Heart right ventricle (tissue), 16 donors: ENCODE measurements around the gene THSD7A. TPM values are rescaled to one million over a fixed set of nuclear protein-coding genes. Genes with fewer than 3 reads are reported as not detected.

Experiments used
- ATAC-seq, 8 donors: fragments of 200-7000 bp; cut with Tn5 transposase; one replicate each; pipeline ENCODE4 v1.9.1; 2020; ENCODE audit warnings: mild to moderate bottlenecking in 8 of 8, moderate library complexity in 8 of 8, moderate number of reproducible peaks in 1 of 8
- DNase-seq, 2 donors: peaks; one replicate each; pipeline ENCODE4 v3.0.0-alpha.2; 2020
- H3K27ac ChIP-seq, 10 donors: fragments of 200-600 bp; sonication (generic) in 2 of 10; one replicate each; pipeline versions ENCODE4 v1.5.0 to v1.8.0; 2020 to 2022; ENCODE audit warnings: mild to moderate bottlenecking in 3 of 10
- H3K27me3 ChIP-seq, 7 donors: fragments of 200-600 bp; one replicate each; pipeline ENCODE4 v1.8.0; 2021 to 2022; ENCODE audit warnings: mild to moderate bottlenecking in 2 of 7
- H3K36me3 ChIP-seq, 9 donors: fragments of 200-600 bp; sonication (generic) in 1 of 9; one replicate each; pipeline versions ENCODE4 v1.5.0 to v1.8.0; 2020 to 2022; ENCODE audit warnings: mild to moderate bottlenecking in 2 of 9
- H3K4me1 ChIP-seq, 9 donors: fragments of 200-600 bp; sonication (generic) in 1 of 9; one replicate each; pipeline versions ENCODE4 v1.5.0 to v1.8.0; 2020 to 2022; ENCODE audit warnings: mild to moderate bottlenecking in 4 of 9
- H3K4me3 ChIP-seq, 10 donors: fragments of 200-600 bp; sonication (generic) in 2 of 10; one replicate each; pipeline versions ENCODE4 v1.5.0 to v1.8.0; 2020 to 2022; ENCODE audit warnings: mild to moderate bottlenecking in 7 of 10, moderate library complexity in 2 of 10
- H3K9me3 ChIP-seq, 11 donors: fragments of 200-600 bp in 10 of 11; sonication (generic) in 2 of 11; one replicate each; pipeline versions ENCODE4 v1.5.0 to v1.8.0; 2013 to 2022; ENCODE audit warnings: mild to moderate bottlenecking in 2 of 11, control low read depth in 1 of 11, moderate library complexity in 1 of 11
- WGBS, 2 donors: extraction: QIAGEN DNeasy Blood & Tissue Kit; methylation state at CpG; one replicate each; pipeline ENCODE4 v1.1.7; 2013; ENCODE audit warnings: inconsistent platforms in 1 of 2; 5-methylcytosine and 5-hydroxymethylcytosine counted together
- intact Hi-C, 10 donors: fragments of 100-400 bp; cut with DNase I; formaldehyde crosslinking; loops; one replicate each; pipeline versions ENCODE4 v1.11.1 to v1.14.2; 2022
- polyA plus RNA-seq, 2 donors: library from polyadenylated mRNA; stranded (reverse); fragments of 200-250 nt; gene quantifications; one replicate each; pipeline ENCODE4 v1.2.3, GENCODE V29; 2013
- total RNA-seq, 10 donors: library from RNA; stranded (reverse); fragmentation: NEBNext Ultra II Directional in 3 of 10; extraction: Animal tissue kit (Norgen Biotek cat#: 25700) in 3 of 10; gene quantifications; one replicate each; pipeline versions ENCODE4 v1.2.1 to v1.2.4, GENCODE V29; 2021 to 2023
- TF ChIP-seq, protein P1 (sequence below), 9 donors: fragments of 200-600 bp; sonication (generic) in 2 of 9; IDR thresholded peaks; one replicate each; pipeline versions ENCODE4 v1.5.0 to v1.8.0; 2021 to 2022; ENCODE audit warnings: antibody characterized with exemption in 9 of 9, mild to moderate bottlenecking in 5 of 9, moderate library complexity in 1 of 9
- donor health status: Arrhythmogenic right ventricular cardiomyopathy.
- donor health status: ischemic (EF 13 %, LVEDD 7.1; RV severe dilation, severe dysfunction).
- donor health status: healthy with polysubstance abuse.
- donor health status: DM: no; HTN: yes; CAD: no.
- donor health status: DM: no; HTN: no; CAD: no.
- donor health status: ischemic (EF 25% LVEDD 6.9; RV normal size, moderate dysfunction).
- donor health status: ischemic (EF 25% LVEDD 5.7; RV mildly dilated, moderate dysfunction).
- donor health status: healthy.
- donor health status: DM: yes; HTN: yes; CAD: no.
- donor health status: Ischemic cardiomyopathy.
- donor health status: ischemic (EF 35%, LVEDD 5.7; RV mildly dilated, moderate dysfunction).
- donor health status: nonischemic (EF 11% LVEDD 7.7; RV severe dilation, severe dysfunction).
- donor health status: DM: yes; HTN: yes; CAD: no.
- donor health status: PGD.
- donor health status: ischemic (EF 29% LVEDD 5.4; RV normal size, mild dysfunction).
- donor health status: nonischemic (EF 23%, LVEDD 6.1; RV moderate dilation, normal function).

Gene THSD7A
- total and polyA plus RNA-seq, 12 donors: 0.22 to 3.4 (median 1.2) TPM

DNA sequence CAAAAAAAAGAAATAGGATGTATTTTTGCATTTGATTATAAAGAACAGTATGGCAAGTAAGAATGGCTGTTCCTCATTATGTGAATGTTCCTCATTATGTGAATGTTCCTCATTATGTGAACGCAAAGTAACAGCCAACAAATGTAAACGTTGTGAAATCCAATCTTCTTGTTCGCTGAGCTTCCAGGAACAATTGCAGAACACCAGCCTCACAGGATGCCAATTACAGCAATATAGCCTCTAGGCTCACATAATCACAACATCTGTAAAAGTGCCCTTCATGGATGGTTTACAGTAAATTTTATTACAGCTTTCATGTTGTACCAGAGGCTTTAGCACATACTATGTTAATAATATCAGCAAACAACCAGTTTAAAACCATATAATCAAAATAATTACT lies 71.6 kb downstream of the THSD7A start:
- intact Hi-C loops: no loop called here
- H3K9me3 ChIP-seq: no peaks in the 10 kb centered on the region
- H3K4me3 ChIP-seq: no peak overlapping the region
- WGBS, 2 donors: 68 to 82% methylated on average over 3 of the region's 3 CpGs
- DNase-seq (no peak), ATAC-seq (no peak)
- H3K4me1 ChIP-seq: no peaks in the 10 kb centered on the region
- H3K27me3 ChIP-seq: no peaks in the 10 kb centered on the region
- TF ChIP-seq, protein P1, sequence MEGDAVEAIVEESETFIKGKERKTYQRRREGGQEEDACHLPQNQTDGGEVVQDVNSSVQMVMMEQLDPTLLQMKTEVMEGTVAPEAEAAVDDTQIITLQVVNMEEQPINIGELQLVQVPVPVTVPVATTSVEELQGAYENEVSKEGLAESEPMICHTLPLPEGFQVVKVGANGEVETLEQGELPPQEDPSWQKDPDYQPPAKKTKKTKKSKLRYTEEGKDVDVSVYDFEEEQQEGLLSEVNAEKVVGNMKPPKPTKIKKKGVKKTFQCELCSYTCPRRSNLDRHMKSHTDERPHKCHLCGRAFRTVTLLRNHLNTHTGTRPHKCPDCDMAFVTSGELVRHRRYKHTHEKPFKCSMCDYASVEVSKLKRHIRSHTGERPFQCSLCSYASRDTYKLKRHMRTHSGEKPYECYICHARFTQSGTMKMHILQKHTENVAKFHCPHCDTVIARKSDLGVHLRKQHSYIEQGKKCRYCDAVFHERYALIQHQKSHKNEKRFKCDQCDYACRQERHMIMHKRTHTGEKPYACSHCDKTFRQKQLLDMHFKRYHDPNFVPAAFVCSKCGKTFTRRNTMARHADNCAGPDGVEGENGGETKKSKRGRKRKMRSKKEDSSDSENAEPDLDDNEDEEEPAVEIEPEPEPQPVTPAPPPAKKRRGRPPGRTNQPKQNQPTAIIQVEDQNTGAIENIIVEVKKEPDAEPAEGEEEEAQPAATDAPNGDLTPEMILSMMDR (IDR thresholded peaks at IDR 0.05): no peak
- no peaks in the 10 kb centered on the region for H3K36me3 ChIP-seq
- H3K27ac ChIP-seq: no peak overlapping the region

DNA sequence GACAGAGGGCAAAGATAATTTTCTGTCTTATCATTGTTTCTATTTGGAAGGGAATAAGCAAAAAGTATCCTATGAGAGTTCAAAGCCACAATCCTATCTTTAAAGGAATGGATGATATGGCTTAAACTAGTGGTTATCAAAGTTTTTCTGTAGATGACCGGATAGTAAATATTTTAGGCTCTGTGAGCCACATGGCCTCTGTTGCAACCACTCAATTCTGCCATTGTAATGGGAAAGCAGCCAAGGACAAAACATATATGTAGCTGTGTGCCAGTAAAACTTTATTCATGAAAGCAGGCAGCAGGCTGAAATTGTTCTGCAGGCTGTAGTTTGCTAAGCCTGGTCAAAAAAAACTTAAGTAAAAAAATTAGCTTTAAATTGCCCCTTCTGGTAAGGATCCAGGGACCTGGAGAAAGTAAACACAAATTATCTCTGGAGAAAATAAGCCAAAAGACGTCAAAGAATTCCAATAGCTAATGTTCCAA lies 73.3 kb downstream of the THSD7A start:
- Histone ChIP-seq H3K36me3 (no peaks in the 10 kb centered on the region), H3K4me1 (no peaks in the 10 kb centered on the region), H3K27ac (no peak overlapping the region), H3K9me3 (no peaks in the 10 kb centered on the region), H3K27me3 (no peaks in the 10 kb centered on the region), H3K4me3 (no peak overlapping the region)
- intact Hi-C loops: no loop called here
- 57 to 65% methylated on average over 2 of the region's 2 CpGs for WGBS, 2 donors
- no peak for ATAC-seq
- TF ChIP-seq, protein P1 (IDR thresholded peaks at IDR 0.05): no peak
- no peak for DNase-seq

DNA sequence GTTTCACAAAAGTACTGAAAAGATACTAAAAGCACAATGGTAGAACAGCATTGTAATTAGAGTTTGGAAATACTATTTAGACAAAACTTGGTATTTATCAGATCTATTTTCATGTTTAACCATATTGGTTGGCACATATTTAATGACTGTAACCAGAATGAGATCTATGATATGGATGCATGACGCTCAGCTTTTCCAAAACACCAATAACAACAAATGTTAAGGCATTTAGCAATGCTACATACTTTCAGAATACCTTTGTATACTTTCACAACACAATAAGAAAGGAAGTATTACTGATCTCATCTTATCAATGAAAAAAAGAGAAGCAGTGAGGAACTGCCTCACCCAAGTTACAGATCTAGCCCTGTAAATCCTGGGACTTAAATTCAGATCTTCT lies 74.8 kb downstream of the THSD7A start:
- Histone ChIP-seq H3K9me3 (no peaks in the 10 kb centered on the region), H3K36me3 (no peaks in the 10 kb centered on the region), H3K27ac (no peak overlapping the region), H3K27me3 (no peaks in the 10 kb centered on the region), H3K4me1 (no peaks in the 10 kb centered on the region), H3K4me3 (no peak overlapping the region)
- 89 to 95% methylated on average over 1 of the region's 1 CpG for WGBS, 2 donors
- TF ChIP-seq, protein P1 (IDR thresholded peaks at IDR 0.05): no peak
- intact Hi-C loops: no loop called here
- DNase-seq (no peak), ATAC-seq (no peak)

DNA sequence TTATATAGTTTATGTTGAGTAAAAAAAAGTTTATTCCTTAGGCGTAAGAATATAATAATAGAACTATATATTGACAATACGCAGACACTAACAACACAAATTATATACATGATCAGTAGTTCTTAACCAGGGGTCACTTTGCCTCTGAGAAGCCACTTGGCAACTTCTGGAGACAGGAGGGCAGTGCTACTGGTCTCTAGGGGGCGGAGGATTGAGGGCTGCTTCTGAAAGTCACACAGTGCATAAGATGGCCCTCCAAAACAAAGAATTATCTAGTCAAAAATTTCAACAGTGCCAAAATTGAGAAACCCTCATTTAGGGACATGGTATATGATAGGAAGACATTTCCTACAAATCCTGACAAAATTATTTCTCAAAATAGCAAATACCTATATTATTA lies 77.1 kb downstream of the THSD7A start:
- no peak for ATAC-seq
- 96% methylated on average over 3 of the region's 3 CpGs for WGBS, 2 donors
- TF ChIP-seq, protein P1 (IDR thresholded peaks at IDR 0.05): no peak

More for the DNA sequence above, 77.1 kb downstream of the THSD7A start:
- Histone ChIP-seq H3K4me3 (no peak overlapping the region), H3K36me3 (no peaks in the 10 kb centered on the region), H3K27me3 (no peaks in the 10 kb centered on the region), H3K27ac (no peak overlapping the region), H3K9me3 (no peaks in the 10 kb centered on the region), H3K4me1 (no peaks in the 10 kb centered on the region)
- DNase-seq: no peak
- intact Hi-C loops: no loop called here
